Right renal pelvis (tissue), 4 donors: ENCODE data around the gene LPCAT4. TPM values are rescaled to one million over a fixed set of nuclear protein-coding genes. Genes with fewer than 3 reads are reported as not detected.
"Not testable (repeated sequence)": the region's sequence is repeated elsewhere in the genome, so short reads cannot be mapped to it uniquely, and the experiment has no call there.

ENCODE experiments used
- DNase-seq, 4 donors: peaks; one replicate each; pipeline ENCODE4 v3.0.0-alpha.2; 2013; ENCODE audit warnings: low read depth in 4 of 4, low spot score in 3 of 4, missing footprints in 1 of 4
- polyA plus RNA-seq, 4 donors: library from polyadenylated mRNA; unstranded; fragments of 120-200 nt; gene quantifications; one replicate each; pipeline ENCODE4 v1.2.1, GENCODE V29; 2013; ENCODE audit not compliant: insufficient read length in 4 of 4

The LPCAT4 gene, protein sequence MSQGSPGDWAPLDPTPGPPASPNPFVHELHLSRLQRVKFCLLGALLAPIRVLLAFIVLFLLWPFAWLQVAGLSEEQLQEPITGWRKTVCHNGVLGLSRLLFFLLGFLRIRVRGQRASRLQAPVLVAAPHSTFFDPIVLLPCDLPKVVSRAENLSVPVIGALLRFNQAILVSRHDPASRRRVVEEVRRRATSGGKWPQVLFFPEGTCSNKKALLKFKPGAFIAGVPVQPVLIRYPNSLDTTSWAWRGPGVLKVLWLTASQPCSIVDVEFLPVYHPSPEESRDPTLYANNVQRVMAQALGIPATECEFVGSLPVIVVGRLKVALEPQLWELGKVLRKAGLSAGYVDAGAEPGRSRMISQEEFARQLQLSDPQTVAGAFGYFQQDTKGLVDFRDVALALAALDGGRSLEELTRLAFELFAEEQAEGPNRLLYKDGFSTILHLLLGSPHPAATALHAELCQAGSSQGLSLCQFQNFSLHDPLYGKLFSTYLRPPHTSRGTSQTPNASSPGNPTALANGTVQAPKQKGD
- 10 to 100 TPM; 35.6 to 44.6 (median 40.3) TPM for polyA plus RNA-seq

DNA sequence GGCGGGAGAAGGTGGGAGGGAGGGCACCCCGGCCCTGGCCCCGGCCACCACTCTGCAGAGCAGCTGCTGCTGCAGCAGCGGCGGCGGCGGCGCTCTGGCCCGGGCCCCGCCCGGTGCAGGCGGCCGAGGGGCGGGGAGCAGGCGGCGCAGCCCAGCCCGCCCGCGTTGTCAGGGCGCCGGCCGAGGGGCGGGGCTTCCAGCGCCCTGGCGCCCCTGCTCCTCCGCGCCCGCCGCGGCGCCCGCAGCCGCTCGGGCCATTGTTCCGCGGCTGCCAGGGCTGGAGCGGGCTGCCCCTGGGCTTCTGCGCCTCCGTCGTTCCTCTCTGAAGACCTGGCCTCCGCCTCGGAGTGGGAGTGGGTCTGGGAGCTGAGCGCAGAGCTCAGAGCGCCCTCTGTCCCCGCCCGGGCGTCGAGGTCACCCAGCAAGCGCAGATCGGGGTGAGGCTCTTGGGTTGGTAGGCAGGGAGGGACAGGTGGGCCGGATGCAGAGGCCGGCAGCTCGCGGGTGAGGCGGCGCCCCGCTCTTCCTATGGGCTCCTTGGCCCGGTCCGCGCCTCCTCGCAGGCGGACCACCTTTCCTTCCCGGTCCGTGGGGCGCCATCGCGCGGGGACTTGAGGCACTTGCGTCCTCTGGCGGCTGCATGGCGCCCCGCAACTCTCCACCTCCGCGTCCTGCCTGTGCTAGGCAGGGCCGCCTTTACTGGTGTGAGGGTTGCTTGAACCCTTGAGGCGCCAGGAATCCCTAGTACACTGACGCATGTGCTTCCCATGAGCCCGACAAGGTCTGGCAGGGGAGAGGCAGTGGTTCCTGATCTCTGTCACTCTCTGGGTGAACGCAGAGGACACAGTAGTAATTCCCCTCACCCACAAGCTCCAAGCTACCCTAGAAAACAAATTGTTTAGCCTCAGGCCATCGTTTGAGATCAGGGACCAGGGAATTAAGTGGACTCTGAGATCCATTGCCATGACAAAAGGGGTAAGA lies at the start of gene LPCAT4:
LPCAT4 (minus strand) TSS at position 96 of the 981 bp plus-strand sequence. CDS start 96 bp downstream, outside the sequence.
- DNase-seq = peak; percentile 75 to 85 (median 82)

DNA sequence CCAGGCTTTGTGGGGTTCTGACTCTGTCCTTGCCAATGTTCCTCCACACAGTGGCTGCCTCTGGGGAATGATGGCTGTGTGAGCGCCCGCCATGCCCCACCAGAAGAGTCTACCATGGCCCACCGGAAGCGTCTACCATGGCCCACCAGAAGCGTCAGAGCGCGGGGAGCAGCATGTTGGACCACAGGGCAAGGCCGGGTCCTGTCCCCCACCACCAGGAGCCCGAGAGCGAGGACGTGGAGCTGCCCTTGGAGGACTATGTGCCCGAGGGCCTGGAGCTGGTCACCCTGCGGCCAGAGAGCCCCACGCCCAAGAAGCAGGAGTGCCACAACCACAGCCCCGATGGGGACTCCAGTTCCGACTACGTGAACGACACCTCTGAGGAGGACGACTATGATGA lies 42.5 kb upstream of the LPCAT4 start:
- DNase-seq = not testable (repeated sequence)

DNA sequence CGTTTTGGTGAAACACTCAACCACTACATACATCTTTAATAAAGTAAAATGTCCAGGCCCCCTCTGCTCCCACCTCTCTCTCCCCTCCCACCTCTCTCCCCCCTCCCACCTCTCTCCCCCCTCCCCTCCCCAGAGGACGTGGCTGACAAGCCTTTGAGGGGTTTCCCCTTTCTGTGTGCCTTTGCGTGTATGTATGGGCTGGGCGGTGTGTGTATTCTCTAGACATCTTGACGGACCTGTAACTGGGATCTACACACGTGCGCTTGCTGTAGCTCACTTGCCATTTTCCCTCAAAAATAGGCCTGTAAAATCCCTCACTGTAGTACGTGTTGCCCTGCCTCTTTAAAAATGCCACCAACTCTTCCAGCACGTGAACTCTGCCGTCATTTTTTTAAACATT lies 42.0 kb upstream of the LPCAT4 start:
- DNase-seq = not testable (repeated sequence)

DNA sequence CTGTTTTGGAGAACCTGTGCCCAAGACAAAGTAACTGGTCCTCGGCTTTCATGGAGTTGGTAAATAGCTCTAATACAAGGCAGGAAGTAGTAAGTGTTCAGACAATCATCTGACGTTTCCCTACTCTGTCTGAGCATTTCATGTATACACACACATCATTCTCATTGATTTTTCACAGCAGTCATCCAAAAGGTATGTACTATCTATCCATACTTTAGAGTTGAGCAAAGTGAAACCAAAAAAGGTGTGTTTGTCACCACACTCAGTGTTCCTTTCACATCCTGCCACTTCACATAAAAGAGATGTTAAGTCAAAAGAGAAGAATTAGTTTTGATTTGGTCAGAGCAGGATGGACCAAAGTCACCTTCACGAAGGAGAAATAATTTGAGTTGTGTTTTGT lies 36.9 kb upstream of the LPCAT4 start:
- DNase-seq = not testable (repeated sequence)

DNA sequence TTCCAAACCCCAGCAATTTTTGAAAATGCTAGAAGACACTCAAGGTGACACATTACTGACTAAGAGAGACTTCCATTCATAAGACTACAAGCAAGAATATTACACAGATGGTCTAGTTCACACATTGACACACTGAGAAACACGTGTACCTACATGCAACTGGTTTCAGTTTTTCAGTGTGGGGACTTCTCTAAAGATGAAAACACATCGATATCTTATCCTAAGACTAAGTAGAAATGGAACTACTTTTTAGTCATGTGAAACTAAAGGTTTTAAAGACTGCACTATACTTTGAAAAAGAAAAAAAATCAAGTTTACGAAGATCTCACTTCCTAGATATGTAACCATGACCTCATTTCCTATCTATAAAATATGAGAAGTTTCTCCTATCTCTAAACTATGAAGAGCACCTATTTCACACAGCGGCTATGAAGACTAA lies 36.2 kb upstream of the LPCAT4 start:
- not testable (repeated sequence) for DNase-seq

DNA sequence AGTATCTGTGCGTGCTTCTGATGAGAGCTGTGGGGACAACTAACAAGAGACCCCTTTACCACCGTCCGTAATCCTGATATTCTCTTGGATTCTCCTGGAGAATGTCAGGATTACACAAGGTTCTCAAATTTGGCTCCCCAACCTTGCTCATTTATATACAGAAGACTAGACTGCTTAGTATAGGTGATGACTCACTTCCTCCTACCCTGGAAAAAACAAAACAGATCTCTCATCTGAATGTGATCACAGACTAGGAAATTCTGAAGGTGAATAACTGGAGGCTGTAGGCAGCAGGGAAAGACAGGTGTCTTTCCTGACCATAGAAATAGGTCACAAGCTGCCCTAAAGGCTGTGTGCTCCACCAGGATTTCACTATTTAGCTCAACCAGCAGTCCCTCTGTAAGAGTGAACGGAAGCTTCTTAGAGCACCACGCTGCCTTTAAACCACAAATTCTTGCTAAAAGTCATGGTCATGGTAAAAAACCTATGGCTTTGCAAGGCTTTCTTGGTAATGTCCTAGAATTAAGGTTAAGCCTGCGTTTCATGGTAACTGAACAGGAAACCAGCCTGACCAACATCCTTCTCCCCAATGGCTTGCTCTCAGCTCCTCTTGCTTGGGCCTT lies 30.8 kb upstream of the LPCAT4 start:
- DNase-seq = not testable (repeated sequence)

DNA sequence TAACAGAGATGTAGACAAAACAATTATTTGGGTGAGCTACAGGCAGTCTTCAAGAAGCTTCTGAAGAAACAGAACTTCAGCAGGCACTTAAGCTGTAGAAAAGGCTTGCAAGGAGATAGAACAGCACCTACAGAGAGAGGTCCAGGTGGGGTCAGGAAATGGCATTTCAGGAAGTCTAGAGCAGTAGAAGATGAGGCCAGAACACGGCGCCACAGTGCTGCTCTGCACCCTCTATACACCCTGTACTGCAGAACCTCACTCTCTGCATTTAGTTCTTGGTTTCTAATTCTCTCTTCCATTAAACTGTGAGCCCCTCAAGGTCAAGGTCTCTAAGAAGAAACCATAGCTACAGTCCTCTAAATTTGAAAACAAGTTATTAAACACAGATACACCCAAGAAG lies 26.0 kb upstream of the LPCAT4 start:
- DNase-seq = not testable (repeated sequence)

DNA sequence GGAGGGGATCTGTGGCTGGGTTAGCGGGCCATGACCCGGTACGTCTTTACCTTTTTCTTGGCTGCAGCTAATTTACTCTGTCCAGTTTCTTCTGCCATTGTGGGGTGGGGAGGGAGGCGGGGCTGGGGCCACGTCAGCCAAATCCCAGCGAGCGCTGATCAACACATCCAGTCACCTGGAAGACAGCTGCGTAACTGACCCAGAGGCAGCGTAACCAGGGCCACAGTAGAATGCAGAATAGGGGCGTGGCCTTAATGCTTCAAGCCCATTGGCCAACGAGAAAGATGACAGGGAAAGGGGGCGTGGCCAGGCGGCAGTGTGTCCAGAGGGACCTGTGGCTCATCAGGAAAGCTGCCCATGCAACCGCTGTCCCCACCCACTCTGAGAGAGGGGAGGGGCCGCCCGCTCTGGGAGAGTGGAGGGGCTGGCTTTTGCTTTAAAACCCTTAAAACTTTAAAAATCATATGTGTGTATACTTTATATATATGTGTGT lies 22.6 kb upstream of the LPCAT4 start:
- not testable (repeated sequence) for DNase-seq

DNA sequence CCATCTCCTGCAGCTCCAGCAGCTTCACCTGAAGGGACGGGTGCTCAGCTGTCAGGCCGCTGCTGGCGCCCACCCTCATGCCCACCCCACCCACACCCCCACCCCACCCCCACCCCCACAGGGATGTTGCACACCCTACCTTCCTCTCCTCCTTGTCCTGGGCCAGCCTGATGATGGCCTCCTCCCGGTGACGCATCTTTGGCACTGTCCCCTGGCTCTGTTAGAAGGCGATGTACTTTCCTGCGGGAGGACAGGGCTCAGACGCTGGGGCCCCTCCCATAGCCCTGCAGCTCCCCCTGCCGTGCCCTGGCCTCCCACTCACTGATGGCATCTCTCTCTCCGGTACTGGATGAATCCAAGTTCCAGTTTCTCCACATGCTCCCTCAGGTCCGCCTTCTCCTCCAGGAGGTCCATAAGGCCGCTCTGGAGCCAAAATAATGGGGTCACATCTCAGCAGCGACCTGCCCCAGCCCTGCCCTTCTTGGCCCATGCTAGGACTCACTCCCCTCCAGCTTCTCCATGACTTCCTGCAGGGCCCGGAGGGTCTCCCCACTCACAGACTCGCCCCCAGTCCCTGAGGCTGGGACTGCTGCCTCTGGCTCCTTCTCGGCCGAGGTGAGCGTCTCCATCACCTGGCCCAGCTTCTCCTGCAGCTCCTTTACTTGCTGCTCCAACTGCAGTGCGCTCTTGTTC lies 15.0 kb upstream of the LPCAT4 start:
- DNase-seq = not testable (repeated sequence)

DNA sequence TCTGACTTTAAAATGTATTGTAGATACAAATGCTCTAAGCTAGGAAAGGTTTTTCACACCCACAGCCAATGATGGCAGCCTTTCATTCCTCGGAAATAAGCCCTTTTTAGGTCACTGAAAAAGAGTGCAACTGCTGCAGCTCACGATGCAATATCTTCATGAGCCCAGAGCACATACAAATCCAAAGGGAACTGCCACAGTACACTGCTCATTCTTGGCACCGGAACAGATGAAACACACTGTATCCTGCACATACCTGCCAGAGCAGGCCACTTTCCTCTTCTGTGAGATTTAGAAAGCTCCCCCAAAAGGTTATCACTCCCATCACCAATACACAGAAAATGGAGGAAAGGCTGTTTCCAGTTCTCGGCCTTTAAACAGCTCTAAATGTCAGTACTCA lies 13.5 kb upstream of the LPCAT4 start:
- DNase-seq = not testable (repeated sequence)

DNA sequence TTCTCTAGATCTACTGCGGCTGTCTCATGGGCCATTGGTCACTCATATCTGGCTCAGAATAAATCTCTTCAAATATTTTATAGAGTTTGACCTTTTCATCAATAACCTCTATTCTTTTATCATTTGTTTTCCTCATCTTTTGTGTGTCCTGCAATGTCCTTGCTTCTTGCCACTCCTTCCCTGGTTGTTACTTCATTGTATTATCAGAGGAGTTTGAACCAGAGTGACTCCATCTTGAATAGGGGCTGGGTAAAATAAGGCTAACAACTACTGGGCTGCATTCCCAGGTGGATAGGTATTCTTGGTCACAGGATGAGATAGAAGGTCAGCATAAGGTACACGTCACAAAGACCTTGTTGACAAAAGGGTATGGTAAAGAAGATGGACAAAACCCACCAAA lies 9.9 kb upstream of the LPCAT4 start:
- no peak for DNase-seq

DNA sequence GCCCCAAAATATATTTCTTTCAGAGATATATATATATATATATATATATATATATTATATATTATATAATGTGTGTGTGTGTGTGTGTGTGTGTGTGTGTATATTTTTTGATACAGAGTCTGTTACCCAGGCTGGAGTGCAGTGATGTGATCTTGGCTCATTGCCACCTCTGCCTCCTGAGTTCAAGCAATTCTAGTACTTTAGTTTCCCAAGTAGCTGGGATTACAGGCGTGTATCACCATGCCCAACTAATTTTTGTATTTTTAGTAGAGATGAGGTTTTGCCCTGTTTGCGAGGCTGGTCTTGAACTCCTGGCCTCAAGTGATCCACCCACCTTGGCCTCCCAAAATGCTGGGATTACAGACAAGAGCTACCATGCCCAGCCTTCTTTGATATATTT lies 8.5 kb upstream of the LPCAT4 start:
- not testable (repeated sequence) for DNase-seq

DNA sequence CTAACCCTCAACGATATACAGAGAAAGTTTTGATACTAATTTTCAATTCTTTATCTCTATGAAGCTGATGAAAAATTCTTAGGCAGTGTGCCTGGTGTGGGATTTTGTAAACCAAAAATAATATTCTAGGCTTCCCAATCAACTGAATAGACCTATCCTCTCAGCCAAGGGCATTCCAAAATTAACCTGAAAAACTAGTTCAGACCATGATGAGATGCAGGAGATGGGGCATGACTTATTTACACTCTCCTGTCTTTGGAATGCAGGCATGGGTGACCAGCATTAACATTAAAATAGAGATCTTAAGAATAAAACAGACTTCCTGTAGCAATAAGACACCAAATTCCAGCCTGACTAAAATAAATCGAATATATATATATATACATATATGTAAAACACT lies 7.8 kb upstream of the LPCAT4 start:
- DNase-seq = no peak

DNA sequence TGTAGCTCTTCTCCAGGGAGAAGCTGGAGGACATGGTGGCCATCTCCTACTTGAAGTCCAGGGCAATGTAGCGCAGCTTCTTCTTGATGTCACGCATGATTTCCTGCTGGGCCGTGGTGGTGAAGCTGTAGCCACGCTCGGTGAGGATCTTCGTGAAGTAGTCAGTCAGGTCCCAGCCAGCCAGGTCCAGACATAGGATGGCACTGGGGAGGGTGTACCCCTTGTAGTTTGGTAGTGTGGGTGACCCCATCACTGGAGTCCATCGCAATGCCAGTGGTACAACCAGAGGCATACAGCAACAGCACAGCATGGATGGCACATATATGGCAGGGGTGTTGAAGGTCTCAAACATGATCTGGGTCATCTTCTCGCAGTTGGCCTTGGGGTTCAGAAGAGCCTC lies 7.0 kb upstream of the LPCAT4 start:
- no peak for DNase-seq

DNA sequence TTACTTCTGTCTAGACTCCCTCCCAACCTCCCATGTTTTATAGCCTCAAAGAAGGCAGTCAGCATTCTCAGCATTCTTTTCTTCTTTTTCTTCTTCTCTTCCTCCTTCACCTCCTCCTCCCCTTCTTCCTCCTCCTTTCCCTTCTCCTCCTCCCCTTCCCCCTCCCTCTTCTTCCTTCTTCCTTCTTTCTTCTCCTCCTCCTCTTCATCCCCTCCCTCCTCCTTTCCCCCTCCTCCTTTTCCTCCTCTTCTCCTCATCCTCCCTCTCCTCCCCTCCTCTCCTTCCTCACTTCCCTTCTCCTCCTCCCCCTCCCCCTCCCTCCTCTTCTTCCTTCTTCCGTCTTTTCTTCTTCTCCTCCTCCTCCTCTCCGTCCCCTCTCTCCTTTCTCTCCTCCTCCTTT lies 3.6 kb upstream of the LPCAT4 start:
- no peak for DNase-seq

DNA sequence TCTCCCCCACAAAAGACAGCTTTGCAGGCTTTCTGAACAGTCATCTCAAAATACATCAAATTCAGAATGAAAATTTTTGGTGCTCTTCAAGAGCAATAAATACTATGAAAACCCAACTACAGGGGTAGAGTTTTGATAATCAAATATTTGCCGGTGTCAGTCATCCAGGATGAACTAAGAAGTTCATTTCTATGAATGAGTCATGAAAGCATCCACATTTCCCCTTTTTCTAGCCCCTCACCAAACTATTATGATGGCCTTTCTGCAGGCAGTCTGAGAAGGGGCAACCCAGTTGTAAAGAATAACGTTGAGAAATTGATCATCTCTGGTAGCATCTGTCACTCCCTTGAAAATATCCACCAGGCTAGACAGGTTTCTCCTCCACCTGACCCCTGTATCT lies 3.1 kb upstream of the LPCAT4 start:
- no peak for DNase-seq

DNA sequence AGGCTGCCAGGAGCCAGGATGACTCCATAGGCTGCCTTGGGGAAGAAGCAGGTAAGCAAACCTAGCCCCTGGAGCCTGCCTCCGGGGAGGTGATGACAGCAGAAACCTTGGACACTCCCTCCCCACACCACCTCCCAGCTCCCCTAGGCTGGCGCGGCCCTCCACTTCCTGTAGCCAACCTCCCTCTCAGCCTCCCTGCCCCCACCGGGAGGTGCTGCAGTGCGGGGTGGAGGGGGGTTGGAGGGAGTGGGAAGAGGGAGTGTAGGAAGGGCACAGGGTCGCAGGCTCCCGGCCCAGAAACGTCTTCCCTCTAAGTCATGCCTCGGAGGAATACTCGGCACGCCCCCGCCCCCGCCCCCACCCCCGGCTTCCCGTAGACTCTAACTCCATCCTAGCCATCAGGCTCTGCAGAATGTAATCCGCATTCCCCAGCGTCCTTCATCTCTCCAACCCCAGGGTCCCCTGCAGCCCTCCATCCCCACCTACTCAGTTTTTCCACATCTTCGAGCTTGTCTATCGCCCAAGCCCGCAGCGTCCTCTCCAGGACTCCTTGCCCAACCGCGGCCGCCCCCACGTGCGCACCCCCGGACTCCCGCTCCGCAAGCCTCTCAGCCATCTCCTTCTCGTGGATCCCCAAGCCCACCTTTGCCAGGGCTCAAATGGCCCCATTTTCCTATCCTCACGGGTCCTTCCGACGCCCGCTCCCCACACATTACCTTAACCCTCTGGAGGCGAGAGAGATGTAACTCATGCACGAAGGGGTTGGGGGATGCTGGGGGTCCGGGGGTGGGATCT lies 528 bp downstream of the LPCAT4 start:
- DNase-seq = peak in 3 of 4 donors; percentile 26 to 52 (median 35)

DNA sequence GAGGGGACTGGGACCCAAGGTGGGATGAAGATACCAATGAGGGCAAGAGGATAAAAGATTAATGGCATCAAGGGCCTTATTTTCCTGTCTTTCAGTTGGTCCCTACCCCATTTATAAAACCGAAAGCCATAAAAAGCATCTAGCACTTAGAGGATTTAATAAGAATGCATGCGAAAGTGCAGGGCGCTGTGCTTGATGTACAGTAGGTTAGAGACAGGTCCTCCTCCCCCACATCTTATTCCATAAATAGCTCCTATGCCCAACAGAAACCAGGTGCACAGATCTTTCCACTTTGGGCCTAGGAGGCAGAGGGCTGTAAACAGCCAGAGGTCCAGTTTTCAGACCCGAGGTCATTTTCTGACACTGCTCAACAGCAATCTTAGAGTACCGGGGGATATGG lies 1.2 kb downstream of the LPCAT4 start:
- peak in 1 of 4 donors; percentile 8 for DNase-seq
